Measurements from ENCODE around the gene PRDX1. TPM values are rescaled to one million over a fixed set of nuclear protein-coding genes. Genes with fewer than 3 reads are reported as not detected.
A peak's percentile ranks its signal among the peaks of the same experiment; 100 is the strongest.

PRDX1 gene
- total and polyA plus RNA-seq, 2 of the 13 experiments (the other 11 are each of a cell fraction or from before 2014, with no cell fraction given): 761 to 1,898 TPM

GRCh38 chr1:45521413-45522323, at the start of gene PRDX1 (continued):
- TF ChIP-seq MIER2 (CRISPR knock-in tag; IDR thresholded peaks at IDR 0.05): peak; percentile 87
- TF ChIP-seq ATF3 (CRISPR knock-in tag; IDR thresholded peaks at IDR 0.05): peak; percentile 80
- no peak for TF ChIP-seq FOXP1 (IDR thresholded peaks at IDR 0.05)
- TF ChIP-seq FOXP1 (CRISPR knock-in tag; IDR thresholded peaks at IDR 0.05): peak; percentile 68
- TF ChIP-seq GFI1 (CRISPR knock-in tag; IDR thresholded peaks at IDR 0.05; ENCODE audit: borderline replicate concordance): peak; percentile 77
- no peak; the same call in 1 of the 2 replicates for TF ChIP-seq SMARCC2 (IDR thresholded peaks at IDR 0.05)
- peak; percentile 87; the same call in 1 of the 2 replicates for TF ChIP-seq AKNA (CRISPR knock-in tag; IDR thresholded peaks at IDR 0.05; ENCODE audit: borderline replicate concordance)
- TF ChIP-seq, protein P1, sequence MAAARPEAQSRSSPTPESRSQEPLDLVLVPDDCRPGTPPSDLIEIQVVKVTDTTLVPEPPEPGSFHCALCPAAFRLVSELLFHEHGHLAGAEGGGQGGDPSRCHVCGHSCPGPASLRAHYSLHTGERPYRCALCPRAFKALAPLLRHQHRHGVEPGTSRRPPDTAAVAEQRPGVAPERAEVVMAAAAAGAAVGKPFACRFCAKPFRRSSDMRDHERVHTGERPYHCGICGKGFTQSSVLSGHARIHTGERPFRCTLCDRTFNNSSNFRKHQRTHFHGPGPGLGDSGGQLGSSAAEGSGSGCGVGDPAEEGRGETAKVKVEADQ (CRISPR knock-in tag; IDR thresholded peaks at IDR 0.05; ENCODE audit: borderline replicate concordance): peak; percentile 88; the same call in 1 of the 2 replicates
- no peak for TF ChIP-seq ZNF644 (CRISPR knock-in tag; IDR thresholded peaks at IDR 0.05; ENCODE audit: low read depth)
- TF ChIP-seq, protein P2, sequence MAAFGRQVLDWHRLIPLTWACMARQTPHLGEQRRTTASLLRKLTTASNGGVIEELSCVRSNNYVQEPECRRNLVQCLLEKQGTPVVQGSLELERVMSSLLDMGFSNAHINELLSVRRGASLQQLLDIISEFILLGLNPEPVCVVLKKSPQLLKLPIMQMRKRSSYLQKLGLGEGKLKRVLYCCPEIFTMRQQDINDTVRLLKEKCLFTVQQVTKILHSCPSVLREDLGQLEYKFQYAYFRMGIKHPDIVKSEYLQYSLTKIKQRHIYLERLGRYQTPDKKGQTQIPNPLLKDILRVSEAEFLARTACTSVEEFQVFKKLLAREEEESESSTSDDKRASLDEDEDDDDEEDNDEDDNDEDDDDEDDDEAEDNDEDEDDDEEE (CRISPR knock-in tag; IDR thresholded peaks at IDR 0.05): peak; percentile 96
- TF ChIP-seq NFE2L2 (IDR thresholded peaks at IDR 0.05; ENCODE audit: low read length): peak; percentile 99
- no peak for TF ChIP-seq NBN (conservative IDR thresholded peaks at IDR 0.05)
- TF ChIP-seq ZNF430 (CRISPR knock-in tag; IDR thresholded peaks at IDR 0.05): peak; percentile 91
- peak; percentile 77; the same call in 1 of the 2 replicates for TF ChIP-seq ISX (CRISPR knock-in tag; conservative IDR thresholded peaks at IDR 0.05)
- TF ChIP-seq ZNF251 (CRISPR knock-in tag; IDR thresholded peaks at IDR 0.05): 0 out of 2 replicates have a peak, but pooled peaks have one; percentile 59
- TF ChIP-seq, protein P3, sequence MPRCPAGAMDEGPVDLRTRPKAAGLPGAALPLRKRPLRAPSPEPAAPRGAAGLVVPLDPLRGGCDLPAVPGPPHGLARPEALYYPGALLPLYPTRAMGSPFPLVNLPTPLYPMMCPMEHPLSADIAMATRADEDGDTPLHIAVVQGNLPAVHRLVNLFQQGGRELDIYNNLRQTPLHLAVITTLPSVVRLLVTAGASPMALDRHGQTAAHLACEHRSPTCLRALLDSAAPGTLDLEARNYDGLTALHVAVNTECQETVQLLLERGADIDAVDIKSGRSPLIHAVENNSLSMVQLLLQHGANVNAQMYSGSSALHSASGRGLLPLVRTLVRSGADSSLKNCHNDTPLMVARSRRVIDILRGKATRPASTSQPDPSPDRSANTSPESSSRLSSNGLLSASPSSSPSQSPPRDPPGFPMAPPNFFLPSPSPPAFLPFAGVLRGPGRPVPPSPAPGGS (CRISPR knock-in tag; IDR thresholded peaks at IDR 0.05): peak; percentile 91
- TF ChIP-seq GZF1 (CRISPR knock-in tag; IDR thresholded peaks at IDR 0.05): no peak; the same call in 1 of the 2 replicates
- TF ChIP-seq ZNF234 (CRISPR knock-in tag; conservative IDR thresholded peaks at IDR 0.05): 0 out of 2 replicates have a peak, but pooled peaks have one; percentile 88
- TF ChIP-seq ZNF720 (CRISPR knock-in tag; IDR thresholded peaks at IDR 0.05): 0 out of 2 replicates have a peak, but pooled peaks have one; percentile 32
- peak; percentile 96 for TF ChIP-seq ZNF160 (CRISPR knock-in tag; IDR thresholded peaks at IDR 0.05)
- peak; percentile 22; the same call in 1 of the 2 replicates for TF ChIP-seq HNRNPUL1 (IDR thresholded peaks at IDR 0.05; ENCODE audit: low read depth, low read length)
- TF ChIP-seq FOXK2 (IDR thresholded peaks at IDR 0.05): peak; percentile 38; the same call in 1 of the 2 replicates
- peak; percentile 39; the same call in 1 of the 2 replicates for TF ChIP-seq SMAD9 (CRISPR knock-in tag; IDR thresholded peaks at IDR 0.05)

Data from HepG2 (cell line).